Stimulated activated naive CD8-positive, alpha-beta T cell treated with anti-CD3 and anti-CD28 coated beads, Interleukin-15, Interleukin-2, amounts not matched to agents 100 U/mL and 50 U/mL, for 24 hours (primary cell): Measurements from ENCODE around the gene MR1.
A peak's percentile ranks its signal among the peaks of the same experiment; 100 is the strongest.

Experiments
- ATAC-seq: fragments of 150-1000 bp; cut with Tn5 transposase; one replicate; pipeline ENCODE4 v1.10.0; 2021
- DNase-seq: peaks from one replicate; pipeline ENCODE4 v3.0.0; 2021

The MR1 gene

GRCh38 chr1:181064011-181064623 is 30.3 kb downstream of the MR1 start:
- no peak for DNase-seq
- ATAC-seq, result no peak

GRCh38 chr1:181064702-181065101 is 30.9 kb downstream of the MR1 start:
- DNase-seq (no peak), ATAC-seq (no peak)

DNA sequence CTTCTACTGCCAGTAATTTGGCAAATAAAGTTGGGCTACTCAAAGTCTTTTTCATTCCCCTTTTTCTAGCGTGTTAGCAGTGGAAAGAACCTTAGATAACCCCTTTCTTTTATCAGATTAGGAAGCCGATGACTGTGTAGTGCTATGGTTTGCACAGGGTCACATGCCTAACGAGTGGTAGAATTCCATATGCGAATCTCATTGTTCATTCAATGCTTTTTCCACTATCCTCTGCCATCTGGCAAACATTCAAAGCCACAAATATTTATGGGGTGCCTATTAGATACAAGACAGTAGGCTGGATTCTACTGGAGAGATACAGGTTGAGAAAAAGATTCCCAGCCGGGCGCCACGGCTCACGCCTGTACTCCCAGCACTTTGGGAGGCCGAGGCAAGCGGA is 39.9 kb downstream of the MR1 start:
- no peak for DNase-seq
- no peak for ATAC-seq

- no peak for ATAC-seq
- DNase-seq, result no peak
Measured at GRCh38 chr1:181075766-181076350, 42.1 kb downstream of the MR1 start.

DNA sequence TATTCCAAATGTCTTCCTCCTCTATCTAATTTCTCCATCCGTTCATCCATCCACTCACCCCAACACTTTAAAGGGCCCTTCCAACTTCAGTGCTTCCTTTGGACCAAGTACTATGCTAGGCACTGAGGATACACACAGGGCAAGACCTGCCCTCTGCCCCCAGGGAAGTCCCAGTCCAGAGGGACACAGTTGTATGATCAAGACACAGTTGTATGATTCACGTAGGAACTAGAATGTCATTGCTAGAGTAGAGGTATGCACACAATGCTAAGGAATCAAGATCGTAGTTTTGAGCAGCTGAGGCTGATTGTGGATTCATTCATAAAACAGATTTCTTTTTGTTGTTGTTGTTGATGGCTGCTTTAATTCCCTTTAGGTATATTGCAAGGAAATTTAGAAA is 43.1 kb downstream of the MR1 start:
- DNase-seq (no peak), ATAC-seq (no peak)

DNA sequence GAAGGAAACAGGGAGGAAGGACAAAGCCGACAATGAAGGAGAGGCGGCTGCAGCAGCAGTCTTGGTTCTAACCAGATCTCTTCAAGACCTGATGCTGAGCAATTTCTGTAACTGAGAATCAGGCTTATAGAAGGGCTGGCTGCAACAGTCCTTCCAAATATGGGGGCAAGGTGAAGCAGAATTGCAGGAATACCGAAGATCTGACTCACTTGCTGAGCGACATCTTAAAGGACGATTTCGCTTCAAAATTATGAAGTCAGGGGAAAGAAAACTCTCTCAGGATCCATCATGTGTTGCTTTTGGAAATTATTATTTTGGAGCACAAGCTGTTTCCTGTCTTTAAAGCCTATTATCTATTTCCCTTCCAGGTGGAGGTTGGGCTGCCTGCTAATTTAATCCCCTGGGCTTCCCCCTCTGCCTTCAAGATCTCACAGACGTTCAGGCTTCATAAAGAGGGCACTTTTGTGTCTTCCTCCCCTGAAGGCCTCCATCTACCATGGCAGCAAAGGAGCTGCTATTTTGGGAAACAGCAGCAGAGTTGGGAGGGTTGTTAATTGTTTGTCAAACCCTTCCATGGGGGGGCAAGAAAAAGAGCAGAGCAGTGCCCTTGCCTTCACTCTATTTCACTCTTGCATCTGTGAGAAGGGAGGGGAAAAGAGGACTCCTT is 43.9 kb downstream of the MR1 start:
- no peak for ATAC-seq
- no peak for DNase-seq

DNA sequence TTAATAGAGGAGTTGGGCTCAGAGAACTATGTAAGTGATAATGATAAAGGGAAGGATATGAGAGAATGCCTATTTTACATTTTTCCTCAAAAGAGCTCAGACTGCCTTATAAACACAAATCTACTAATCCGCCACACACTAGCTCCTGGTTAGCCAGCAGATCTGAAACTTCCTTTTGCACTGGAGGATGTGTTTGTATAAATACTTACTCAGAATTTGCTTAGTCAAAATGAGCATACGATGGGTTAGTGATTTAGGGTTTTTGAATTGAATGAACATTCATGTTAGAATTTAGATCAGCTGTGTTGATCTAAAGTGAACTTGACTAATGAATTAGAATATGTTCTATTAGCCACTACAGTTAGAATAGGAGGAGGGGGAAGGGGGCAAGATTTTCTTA is 45.6 kb downstream of the MR1 start:
- ATAC-seq (no peak), DNase-seq (no peak)

DNA sequence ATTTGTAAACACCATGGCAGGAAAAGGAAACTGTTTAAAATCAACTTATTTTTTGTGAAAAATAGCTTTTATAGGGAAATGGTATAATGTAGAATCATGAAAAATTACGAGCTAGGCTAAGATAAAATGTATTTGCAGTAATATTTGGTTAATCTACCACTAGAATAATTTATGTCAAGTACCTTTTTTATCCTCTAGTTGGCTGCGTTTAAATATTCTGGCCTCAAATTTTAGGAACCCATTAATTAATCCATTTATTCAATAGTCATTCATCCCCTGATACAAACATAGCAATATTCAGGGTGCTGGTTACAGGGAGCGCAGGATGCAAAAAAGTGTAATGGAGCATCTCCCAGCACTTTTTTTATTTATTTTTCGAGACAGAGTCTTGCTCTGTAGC is 46.1 kb downstream of the MR1 start:
- no peak for ATAC-seq
- DNase-seq, result no peak

DNA sequence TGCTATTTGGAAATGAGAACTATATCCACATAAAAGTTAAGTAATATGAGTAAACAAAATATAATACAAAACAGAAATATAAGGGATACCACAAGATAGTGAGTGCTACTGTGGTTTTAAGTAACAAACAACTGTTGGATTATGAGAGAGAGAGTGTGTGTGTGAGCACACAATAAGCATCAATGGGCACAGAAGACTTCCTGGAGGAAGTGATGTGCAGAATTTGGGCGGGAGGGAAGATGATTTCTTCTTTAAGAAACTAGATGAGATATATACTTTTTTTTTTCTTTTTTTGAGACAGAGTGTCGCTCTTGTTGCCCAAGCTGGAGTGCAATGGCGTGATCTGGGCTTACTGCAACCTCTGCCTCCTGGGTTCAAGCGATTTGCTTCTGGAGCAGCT is 46.8 kb downstream of the MR1 start:
- no peak for DNase-seq
- no peak for ATAC-seq

GRCh38 chr1:181081395-181081794 is 47.6 kb downstream of the MR1 start:
- ATAC-seq, result no peak
- no peak for DNase-seq

DNA sequence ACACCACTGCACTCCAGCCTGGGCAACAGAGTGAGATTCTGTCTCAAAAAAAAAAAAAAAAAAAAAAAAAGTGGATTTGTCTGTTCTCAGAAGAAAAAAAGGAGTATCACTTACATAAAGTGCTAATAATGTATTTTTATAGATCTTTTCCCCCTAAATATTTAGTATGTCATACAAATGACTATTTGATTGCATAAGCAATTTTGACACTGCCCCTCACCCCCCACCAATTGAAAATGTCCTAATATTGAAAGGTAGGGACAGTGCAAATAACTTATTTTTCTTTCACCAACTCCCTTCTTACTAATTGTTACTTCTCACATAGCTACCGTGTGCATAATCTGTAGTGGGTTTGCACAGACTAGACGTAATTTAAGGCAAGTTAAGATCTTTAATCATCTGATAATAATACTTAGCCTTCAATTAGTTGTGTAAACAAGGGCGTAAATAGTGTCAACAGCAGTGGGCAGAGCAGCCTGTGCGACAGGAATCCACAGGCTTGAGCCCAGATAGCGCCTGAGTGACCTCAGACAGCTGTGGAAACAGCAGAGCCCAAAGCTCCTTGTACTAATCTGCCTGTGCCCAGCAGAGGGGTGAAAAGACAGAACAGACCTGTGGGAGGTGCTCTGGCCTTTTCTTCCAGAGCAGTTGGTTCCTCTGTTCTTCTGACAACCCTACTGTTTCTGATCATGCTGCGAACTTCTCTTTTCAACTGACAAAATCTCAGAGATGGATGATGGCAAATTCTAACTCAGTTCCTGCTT is 50.2 kb downstream of the MR1 start:
- peak; percentile 40 for ATAC-seq
- DNase-seq, result peak; percentile 51

GRCh38 chr1:181084606-181084969 is 50.8 kb downstream of the MR1 start:
- no peak for ATAC-seq
- DNase-seq, result no peak

DNA sequence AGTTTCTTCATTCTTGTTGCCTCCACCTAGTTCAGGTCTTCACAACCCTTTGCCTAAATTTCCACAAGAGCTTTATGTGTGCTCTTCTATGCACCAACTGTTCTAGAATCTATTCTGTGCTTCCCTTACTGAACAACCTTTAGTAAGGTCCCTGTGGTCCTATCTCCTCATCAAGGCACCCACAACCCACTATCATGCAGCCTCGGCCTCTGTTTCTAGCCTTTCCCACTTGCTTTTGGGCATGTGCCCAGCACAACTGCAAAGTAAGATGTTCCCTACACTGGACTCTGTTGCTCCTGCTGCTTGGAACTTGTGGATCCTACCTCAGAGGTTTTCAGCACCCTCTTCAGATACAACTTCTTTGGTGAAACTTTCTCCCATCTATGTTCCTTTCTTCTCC is 52.3 kb downstream of the MR1 start:
- DNase-seq (no peak), ATAC-seq (no peak)

GRCh38 chr1:181086926-181087325 is 53.1 kb downstream of the MR1 start:
- ATAC-seq (no peak), DNase-seq (no peak)

- ATAC-seq (no peak), DNase-seq (peak; percentile 51)
Measured at GRCh38 chr1:181087400-181087901, 53.7 kb downstream of the MR1 start.

GRCh38 chr1:181088079-181089016 is 54.6 kb downstream of the MR1 start, which contains the start of gene IER5:
TSS of gene IER5 (plus strand) at chr1:181088700. CDS start at chr1:181088903, 203 bp downstream.
- peak; percentile 79 for ATAC-seq
- DNase-seq, result peak; percentile 96

DNA sequence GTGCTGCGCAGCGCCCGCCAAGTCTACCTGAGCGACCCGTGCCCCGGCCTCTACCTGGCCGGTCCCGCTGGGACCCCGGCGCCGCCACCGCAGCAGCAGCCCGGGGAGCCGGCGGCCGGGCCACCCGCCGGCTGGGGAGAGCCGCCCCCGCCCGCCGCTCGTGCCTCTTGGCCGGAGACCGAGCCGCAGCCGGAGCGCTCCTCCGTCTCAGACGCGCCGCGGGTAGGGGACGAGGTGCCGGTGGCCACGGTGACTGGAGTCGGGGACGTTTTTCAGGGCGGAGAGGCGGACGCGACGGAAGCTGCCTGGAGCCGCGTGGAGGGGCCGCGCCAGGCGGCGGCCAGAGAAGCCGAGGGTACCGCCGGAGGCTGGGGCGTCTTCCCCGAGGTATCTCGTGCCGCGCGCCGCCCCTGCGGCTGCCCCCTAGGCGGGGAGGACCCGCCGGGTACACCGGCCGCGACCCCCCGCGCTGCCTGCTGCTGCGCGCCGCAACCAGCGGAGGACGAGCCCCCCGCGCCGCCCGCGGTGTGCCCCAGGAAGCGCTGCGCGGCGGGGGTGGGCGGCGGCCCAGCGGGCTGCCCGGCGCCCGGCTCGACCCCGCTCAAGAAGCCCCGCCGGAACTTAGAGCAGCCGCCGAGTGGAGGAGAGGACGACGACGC is 55.4 kb downstream of the MR1 start:
- peak; percentile 50 for DNase-seq
- peak; percentile 7 for ATAC-seq

DNA sequence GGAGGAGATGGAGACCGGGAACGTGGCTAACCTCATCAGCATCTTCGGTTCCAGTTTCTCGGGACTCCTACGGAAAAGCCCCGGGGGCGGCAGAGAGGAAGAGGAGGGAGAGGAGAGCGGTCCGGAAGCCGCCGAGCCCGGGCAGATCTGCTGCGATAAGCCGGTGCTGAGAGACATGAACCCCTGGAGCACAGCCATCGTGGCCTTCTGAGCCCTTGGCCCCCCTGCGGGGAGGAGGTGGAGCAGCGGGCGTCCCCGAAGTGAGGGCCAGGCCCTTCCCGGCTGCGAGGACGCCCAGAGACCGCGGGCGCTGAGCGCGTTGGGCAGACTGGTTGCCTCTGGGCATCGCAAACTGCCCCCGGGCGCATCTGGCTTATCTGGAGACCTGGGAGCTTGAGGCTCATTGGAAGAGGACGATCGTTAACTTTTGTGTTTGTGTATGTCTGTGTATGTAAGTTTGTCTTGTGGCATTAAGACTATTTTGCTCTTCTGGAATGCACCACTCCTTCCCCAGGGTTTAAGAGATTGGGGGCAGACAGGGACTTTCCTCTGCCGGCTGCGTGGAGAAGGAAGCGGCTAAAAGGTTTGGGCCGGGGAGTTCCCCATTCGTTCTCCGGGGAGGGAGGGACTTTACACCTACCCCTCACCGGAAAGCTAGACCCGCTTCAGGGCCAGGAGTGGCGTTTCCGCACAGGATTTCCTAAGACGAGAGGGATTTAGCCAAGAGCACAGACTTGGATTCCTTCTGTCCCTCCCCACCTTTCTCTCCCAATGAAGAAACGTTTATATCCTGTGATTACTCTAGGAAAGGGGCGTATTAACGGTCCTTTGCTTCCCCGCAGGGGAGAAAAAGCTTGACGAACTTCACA is 56.1 kb downstream of the MR1 start:
- ATAC-seq (peak; percentile 57), DNase-seq (peak; percentile 81)

DNA sequence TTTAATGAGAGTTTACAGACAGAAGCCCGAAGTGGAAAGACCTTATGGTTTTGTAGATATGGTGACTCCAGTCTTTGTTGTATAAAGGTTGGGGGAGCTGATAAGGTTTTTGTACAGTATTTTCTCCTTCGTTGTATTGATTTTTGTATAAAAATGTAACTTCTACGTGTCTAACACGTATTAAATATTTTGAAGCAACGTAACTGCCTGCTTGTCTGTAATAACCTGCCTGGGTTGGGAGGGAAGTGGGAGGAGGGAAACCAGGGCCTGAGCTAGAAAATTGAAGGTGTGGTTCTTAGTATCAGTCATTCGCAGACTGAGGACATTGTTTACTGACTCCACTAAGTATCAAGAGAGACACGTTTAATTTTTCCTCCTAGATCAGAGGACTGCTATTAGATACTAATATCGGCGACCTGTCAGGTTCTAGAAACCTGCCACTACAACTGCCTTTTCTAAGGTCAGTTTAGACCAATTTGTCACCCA is 56.9 kb downstream of the MR1 start:
- peak; percentile 35 for DNase-seq

More for the DNA sequence above, 56.9 kb downstream of the MR1 start:
- ATAC-seq, result no peak
